Stimulated activated CD8-positive, alpha-beta memory T cell treated with anti-CD3 and anti-CD28 coated beads, Interleukin-15, amount 100 ng/mL, for 1 hour (primary cell): ENCODE data around the gene SAMD5.

Experiments used
- DNase-seq: peaks from one replicate; pipeline ENCODE4 v3.0.0-alpha.2; 2020; ENCODE audit warnings: low read depth

The SAMD5 gene

DNA sequence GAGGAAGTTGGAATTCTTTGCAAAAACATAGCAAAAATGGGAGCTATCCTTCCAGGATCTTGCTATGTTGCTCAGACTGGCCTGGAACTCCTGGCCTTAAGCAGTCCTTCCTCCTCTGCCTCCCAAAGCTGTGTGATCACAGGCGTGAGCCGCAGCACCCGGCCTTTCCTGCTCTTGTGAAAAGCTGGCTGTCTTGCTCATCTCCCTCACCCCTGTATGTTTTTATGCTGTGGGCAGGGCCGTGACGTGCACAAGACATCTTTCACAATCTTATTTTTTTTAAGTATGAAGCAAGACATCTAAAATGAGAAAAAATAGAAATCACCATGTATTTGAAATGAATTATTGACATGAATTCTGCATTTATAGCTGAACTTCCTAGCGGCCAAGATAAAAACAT is 110.4 kb downstream of the SAMD5 start:
- no peak for DNase-seq
